Stimulated activated CD4-positive, alpha-beta T cell treated with anti-CD3 and anti-CD28 coated beads, TNF-alpha, amount 100 ng/mL, for 1 hour (primary cell): ENCODE results near the gene USP53.
"Not testable (repeated sequence)": the region's sequence is repeated elsewhere in the genome, so short reads cannot be mapped to it uniquely, and the experiment has no call there.

Experiments
- DNase-seq, 3 donors: peaks; one replicate each; pipeline ENCODE4 v3.0.0-alpha.2; 2020; ENCODE audit warnings: low read depth in 3 of 3, low spot score in 1 of 3

USP53 gene

GRCh38 chr4:119268466-119268865, 56.0 kb downstream of the USP53 start:
- DNase-seq = no peak

- no peak for DNase-seq
Observed at GRCh38 chr4:119271361-119272085, 59.0 kb downstream of the USP53 start.

GRCh38 chr4:119279541-119279940, 67.0 kb downstream of the USP53 start:
- DNase-seq = not testable (repeated sequence)

- DNase-seq = not testable (repeated sequence)
Observed at GRCh38 chr4:119279945-119280344, 67.4 kb downstream of the USP53 start.

GRCh38 chr4:119281393-119281792, 68.9 kb downstream of the USP53 start:
- no peak for DNase-seq

GRCh38 chr4:119284876-119285780, 72.6 kb downstream of the USP53 start:
- DNase-seq = no peak

GRCh38 chr4:119286377-119287002, 74.0 kb downstream of the USP53 start:
- peak in 1 of 3 donors; percentile 3 for DNase-seq

GRCh38 chr4:119289313-119289712, 76.8 kb downstream of the USP53 start:
- DNase-seq = no peak

GRCh38 chr4:119290598-119290997, 78.1 kb downstream of the USP53 start:
- DNase-seq = no peak

GRCh38 chr4:119296356-119296755, 83.8 kb downstream of the USP53 start:
- no peak for DNase-seq

GRCh38 chr4:119297795-119298194, 85.3 kb downstream of the USP53 start:
- DNase-seq = no peak

- no peak for DNase-seq
Observed at GRCh38 chr4:119299260-119299671, 86.8 kb downstream of the USP53 start.

GRCh38 chr4:119299741-119300100, 87.2 kb downstream of the USP53 start:
- DNase-seq = no peak

GRCh38 chr4:119300101-119300978, 87.8 kb downstream of the USP53 start:
- peak; percentile 75 to 84 (median 84) for DNase-seq

GRCh38 chr4:119302073-119302832, 89.7 kb downstream of the USP53 start:
- no peak for DNase-seq

- DNase-seq = no peak
Observed at GRCh38 chr4:119303587-119304305, 91.2 kb downstream of the USP53 start.

GRCh38 chr4:119304431-119304830, 91.9 kb downstream of the USP53 start:
- DNase-seq = no peak

- no peak for DNase-seq
Observed at GRCh38 chr4:119307606-119308005, 95.1 kb downstream of the USP53 start.

GRCh38 chr4:119310826-119311225, 98.3 kb downstream of the USP53 start:
- no peak for DNase-seq
